Vagina (tissue), 2 donors: Measurements from ENCODE around the gene ADRM1.

Experiments used
- POLR2A ChIP-seq, 2 donors: fragments of 450-650 bp; IDR thresholded peaks; one replicate each; pipeline ENCODE4 v1.6.1; 2017; ENCODE audit warnings: antibody characterized with exemption in 2 of 2, mild to moderate bottlenecking in 2 of 2, moderate library complexity in 2 of 2
- POLR2AphosphoS5 ChIP-seq, 2 donors: sonication (generic); formaldehyde crosslinking; IDR thresholded peaks; one replicate each; pipeline ENCODE4 v1.9.0; 2017; ENCODE audit warnings: antibody characterized with exemption in 2 of 2, mild to moderate bottlenecking in 2 of 2, low read depth in 1 of 2; ENCODE audit not compliant: insufficient read depth in 1 of 2
- TF ChIP-seq, protein P1 (sequence below), 3 experiments: fragments of 450-650 bp in 2 of 3; fragments of 200-600 bp in 1 of 3; sonication (generic) in 1 of 3; IDR thresholded peaks; one replicate each; pipeline ENCODE4 v1.5.1; 2017 to 2019; ENCODE audit warnings: antibody characterized with exemption in 3 of 3, mild to moderate bottlenecking in 2 of 3, moderate library complexity in 2 of 3

DNA sequence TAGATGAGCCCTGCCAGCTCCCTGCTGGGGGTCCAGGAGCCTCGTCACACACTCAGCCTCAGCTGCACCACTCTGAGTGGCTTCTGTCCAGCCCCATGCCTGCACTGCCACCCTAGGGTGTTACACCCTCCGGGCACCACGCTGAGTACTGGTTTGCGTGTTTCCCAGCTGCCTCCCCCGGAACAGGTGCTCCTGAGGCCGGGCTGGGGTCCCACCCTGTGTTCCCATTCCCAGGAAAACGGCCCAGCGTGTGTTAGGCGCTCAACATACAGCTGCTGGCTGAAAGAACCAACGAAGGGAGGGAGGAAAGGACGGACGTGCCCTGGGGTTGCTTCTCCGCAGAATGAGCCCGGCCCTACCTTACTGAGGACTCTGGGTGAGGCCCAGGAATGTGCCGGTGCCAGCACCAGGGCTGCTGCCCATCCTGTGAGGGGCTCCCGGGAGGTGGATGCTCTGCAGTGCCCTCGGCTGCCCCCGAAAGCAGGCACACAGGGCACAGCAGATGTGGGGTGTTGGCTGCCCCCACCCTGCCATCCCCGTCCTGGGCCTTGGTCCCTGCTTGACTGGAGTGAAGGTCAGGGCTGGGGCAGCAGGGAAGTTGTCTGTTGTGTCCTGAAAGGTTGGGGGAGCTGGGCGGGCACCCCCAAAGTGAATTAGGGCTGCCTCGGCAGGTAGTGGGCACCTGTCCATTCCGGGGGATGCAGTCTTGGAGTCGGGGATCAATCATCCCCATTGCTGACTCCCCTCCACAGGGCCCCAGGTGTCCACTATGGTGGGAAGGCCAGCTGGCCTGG, 48.0 kb downstream of the ADRM1 start:
- TF ChIP-seq POLR2AphosphoS5 (IDR thresholded peaks at IDR 0.05; ENCODE audit: insufficient read depth in 1 of 2, low read depth in 1 of 2) = no peak
- TF ChIP-seq, protein P1, sequence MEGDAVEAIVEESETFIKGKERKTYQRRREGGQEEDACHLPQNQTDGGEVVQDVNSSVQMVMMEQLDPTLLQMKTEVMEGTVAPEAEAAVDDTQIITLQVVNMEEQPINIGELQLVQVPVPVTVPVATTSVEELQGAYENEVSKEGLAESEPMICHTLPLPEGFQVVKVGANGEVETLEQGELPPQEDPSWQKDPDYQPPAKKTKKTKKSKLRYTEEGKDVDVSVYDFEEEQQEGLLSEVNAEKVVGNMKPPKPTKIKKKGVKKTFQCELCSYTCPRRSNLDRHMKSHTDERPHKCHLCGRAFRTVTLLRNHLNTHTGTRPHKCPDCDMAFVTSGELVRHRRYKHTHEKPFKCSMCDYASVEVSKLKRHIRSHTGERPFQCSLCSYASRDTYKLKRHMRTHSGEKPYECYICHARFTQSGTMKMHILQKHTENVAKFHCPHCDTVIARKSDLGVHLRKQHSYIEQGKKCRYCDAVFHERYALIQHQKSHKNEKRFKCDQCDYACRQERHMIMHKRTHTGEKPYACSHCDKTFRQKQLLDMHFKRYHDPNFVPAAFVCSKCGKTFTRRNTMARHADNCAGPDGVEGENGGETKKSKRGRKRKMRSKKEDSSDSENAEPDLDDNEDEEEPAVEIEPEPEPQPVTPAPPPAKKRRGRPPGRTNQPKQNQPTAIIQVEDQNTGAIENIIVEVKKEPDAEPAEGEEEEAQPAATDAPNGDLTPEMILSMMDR (IDR thresholded peaks at IDR 0.05) = no peak
- TF ChIP-seq POLR2A (IDR thresholded peaks at IDR 0.05) = no peak
